ENCODE data around the gene PRSS57.
"Not testable (repeated sequence)": the region's sequence is repeated elsewhere in the genome, so short reads cannot be mapped to it uniquely, and the experiment has no call there.

The PRSS57 gene

DNA sequence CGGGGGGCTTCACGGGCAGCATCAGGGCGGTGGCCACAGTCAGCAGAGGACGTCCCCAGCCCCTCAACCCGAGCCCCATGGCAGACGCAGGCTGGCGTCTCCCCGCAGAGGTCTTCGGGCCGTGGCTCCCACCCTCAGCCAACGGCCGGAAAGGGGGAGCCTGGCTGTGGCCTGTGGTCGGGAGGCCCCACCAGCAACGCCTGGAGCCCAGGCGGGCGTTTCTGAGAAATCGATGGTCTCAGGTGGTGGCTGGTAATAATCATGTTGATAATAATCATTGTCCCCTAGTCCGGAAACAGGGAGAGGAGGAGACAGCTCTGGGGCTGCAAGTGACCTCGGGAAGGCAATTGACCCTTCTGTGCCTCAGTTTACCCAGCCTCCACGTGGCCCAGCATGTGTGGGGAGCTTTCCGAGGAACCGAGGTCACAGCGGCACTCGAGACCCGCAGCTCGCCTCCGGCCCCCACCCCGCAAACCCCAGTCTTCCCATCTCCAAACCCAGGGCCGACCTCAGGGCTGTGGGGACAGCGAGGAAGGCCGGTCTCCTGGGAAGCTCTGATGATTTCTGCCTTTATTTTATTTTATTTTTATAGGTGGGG, at the start of gene PRSS57:
PRSS57 (minus strand) TSS at position 101 of the 598 bp plus-strand sequence; CDS start at position 79, 22 bp downstream.
- DNase-seq = no peak

DNA sequence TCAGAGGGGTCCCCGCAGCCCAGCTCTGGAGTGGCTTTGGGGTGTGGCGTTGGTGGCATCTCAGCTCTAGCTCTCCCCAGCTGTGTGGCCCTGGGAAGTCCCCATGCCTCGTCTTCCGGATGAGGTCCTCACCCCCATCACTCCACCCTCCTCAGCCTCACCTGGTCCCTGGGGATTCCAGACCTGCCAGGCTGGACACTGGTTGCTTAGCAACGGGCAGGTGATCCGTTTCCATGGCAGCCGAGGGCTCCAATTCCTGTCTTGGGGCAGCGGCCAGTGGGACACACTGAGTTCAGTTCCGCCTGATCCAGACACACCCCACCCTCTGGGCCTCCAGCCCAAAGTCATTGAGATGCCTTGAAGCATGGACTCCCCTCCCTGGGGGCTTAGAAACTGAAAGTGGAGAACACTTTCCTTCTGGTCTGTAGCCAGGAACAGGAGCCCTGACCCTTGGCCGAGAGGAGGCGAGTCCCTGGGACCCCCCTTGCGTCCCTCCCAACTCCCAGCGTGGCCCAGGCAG, 48.0 kb upstream of the PRSS57 start:
- DNase-seq = no peak

DNA sequence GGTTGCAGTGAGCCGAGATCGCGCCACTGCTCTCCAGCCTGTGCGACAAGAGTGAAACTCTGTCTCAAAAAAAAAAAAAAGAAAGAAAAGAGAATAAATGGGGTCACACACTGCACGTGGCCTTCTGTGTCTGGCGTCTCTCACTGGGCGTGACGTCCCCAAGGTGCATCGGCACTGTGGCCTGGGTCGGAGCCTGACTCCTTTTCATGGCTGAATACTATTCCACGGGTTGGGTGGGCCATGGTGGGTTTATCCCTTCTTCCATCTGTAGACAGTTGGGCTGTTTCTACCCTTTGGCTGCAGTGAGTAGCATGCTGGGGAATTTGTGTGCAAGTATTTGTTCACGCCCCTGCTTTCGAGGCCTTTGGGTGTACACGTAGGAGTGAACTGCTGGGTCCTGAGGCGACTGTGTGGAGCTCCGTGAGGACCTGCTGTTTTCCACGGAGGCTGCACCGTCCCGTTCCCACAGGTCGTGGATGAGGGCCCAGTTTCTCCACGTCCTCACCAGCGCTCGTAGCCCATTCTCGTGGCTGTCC, 47.4 kb upstream of the PRSS57 start:
- DNase-seq = no peak

DNA sequence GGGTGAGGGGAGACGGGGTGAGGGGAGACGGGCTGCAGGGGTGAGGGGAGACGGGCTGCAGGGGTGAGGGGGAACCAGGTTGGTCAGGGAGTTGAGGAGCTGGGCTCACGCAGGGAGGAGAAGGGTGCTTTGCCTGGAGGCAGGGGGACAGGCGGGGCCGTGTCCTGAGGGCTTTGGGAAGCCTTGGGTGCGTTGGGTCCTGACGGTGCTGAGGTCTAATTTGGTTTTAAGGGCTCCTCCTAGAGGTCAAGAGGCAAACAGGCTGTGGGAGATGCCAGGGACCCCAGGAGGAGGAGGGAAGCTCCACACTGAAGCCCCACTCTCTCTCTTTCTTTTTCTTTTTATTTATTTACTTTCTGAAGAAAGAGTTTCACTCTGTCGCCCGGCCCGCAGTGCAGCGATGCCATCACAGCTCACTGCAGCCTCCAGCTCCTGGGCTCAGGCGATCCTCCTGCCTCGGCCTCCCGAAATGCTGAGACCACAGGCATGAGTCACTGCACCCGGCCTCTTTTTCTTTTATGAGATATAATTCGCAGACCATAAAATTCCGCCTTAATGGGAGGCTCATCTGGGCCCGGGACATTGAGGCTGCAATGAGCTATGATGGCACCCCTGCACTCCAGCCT, 46.4 kb upstream of the PRSS57 start:
- peak in 1 of 2 donors; percentile 25 for DNase-seq

DNA sequence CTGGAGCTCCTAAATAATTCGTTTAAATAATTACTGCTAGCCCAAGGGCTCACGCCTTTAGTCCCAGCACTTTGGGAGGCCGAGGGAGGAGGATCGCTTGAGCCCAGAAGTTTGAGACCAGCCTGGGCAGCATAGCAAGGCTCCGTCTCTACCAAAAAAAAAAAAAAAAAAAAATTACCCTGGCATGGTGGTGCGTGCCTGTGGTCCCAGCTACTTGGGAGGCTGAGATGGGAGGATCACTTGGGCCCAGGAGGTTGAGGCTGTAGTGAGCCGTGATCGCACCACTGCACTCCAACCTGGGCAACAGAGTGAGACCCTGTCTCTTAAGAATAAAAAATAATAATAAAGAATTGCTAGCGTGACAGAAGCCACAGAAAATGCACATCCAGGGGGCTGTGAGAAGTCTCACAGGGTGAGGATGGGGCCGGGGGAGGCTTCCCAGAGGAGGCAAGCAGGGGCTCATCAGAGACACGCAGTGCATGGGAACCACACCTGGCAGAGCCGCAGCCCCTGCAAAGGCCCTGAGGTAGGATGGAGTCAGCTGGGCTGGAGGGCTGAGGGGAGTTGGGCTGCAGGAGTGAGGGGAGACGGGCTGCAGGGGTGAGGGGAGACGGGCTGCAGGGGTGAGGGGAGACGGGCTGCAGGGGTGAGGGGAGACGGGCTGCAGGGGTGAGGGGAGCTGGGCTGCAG, 45.7 kb upstream of the PRSS57 start:
- DNase-seq = not testable (repeated sequence)

DNA sequence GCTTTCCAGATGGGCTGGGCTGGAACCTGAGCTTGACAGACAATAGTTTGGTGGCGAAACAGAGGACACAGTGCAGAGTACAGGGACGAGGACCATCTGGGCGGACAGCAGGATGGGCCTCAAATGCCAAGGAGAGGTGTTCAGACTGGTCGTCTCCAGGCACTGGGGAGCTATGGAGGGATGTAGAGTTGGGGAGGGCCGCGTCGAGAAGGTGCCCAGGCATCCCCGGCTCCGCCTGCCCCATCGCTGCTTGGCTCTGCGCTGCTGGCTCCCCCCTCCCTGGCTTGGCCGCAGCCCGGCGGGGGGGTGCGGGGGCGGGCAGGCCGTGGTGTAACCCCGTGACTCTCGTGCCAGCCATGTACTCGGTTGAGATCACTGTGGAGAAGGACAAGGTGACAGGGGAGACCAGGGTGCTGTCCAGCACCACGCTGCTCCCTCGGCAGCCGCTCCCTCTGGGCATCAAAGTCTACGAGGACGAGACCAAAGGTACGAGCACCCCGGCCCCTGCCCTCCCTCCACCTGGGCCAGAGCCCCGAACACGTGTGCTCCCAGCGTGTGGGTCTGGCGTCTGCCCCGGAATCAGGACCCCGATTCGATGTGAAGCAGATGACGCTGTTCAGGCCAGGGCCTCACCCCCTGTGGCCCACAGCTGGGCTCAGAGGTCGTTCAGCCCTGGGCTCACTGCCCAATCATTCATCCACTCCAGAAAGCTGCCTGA, 44.9 kb upstream of the PRSS57 start:
- DNase-seq = no peak

DNA sequence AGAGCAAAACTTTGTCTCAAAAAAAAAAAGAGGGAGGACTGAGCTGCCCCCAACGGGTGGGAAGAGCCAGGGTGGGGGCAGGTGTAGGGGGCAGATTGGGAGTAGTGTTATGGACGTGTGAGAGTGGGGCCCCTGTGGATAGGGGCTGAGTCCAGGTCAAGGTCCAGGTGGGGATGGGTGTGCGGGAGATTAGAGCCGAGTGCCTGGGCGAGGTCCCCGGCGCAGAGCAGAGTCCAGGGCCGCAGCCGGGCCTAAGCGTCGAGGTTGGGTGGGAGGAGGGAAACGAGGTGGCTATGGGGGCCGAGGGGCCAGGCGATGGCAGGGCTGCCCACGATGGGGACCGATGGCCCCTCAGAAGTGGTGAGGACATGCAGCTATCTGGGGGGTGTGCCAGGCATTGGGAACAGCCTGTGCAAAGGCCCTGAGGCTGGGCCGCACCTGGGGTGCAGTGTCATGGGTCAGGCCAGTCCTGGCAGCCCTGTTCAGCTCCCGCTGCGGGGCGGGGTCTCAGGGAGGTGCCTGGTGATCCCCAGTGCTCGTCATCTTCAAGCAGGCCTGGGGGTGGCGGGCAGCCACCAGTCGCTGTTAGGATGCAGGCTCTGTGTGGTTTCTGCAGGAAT, 43.4 kb upstream of the PRSS57 start:
- no peak for DNase-seq

DNA sequence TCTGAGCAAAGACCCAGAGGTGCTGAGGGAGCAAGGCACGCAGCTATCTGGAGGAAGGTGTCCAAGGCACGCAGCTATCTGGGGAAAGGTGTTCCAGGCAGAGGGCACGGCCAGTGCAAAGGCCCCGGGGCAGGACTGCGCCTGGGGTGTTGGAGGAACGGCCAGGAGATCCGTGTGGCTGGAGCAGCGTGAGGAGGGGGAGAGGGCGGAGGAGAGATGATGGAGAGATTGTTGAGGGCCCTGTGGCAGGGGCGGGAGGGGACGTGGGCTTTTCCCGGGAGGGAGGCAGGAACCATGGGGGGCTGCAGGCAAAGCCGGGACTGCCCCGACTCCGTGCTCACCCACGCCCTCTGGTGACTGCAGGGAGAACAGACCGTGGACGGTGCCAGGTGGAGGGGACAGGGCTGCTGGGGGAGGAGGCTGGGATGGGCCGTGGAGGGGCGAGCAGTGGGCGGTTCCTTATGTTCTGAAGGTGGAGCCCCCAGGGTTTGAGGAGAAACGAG, 42.4 kb upstream of the PRSS57 start:
- DNase-seq = peak; percentile 53 to 56

DNA sequence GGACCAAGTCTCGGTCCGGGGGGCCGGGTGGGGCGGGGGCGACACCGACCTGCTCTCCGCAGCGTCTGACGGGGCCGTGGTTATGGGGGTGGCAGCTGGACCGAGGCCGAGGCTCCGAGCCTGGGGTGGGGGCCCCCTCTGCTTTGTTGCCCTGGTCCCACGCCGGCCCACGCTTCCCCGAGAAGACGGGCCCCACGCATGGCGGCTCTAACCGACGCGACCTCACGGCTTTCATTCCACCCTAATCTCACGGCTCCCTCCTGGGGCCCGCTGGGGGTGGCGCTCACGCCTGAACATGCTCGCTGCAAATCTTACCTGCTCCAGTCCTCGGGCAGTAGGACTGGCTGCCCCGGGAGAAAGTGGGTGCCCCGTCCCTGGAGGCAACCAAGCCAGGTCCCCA, 40.9 kb upstream of the PRSS57 start:
- DNase-seq = no peak

DNA sequence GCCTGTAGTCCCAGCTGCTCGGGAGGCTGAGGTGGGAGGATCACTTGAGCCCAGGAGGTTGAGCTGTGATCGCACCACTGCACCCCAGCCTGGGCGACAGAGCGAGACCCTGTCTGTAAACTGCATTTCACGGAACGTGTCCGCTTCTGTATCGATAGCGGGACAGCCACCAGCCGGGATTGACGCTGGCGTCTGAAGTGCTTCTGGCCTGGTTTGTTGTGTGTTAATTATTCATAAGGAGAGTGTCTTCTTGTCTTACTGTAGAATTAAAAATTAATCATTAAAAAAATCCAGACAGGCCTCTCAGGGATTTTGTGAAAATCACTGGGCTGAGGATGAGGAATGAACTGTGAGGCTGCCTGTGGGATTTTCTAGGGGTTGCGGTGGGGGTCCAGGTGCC, 39.5 kb upstream of the PRSS57 start:
- DNase-seq = no peak

DNA sequence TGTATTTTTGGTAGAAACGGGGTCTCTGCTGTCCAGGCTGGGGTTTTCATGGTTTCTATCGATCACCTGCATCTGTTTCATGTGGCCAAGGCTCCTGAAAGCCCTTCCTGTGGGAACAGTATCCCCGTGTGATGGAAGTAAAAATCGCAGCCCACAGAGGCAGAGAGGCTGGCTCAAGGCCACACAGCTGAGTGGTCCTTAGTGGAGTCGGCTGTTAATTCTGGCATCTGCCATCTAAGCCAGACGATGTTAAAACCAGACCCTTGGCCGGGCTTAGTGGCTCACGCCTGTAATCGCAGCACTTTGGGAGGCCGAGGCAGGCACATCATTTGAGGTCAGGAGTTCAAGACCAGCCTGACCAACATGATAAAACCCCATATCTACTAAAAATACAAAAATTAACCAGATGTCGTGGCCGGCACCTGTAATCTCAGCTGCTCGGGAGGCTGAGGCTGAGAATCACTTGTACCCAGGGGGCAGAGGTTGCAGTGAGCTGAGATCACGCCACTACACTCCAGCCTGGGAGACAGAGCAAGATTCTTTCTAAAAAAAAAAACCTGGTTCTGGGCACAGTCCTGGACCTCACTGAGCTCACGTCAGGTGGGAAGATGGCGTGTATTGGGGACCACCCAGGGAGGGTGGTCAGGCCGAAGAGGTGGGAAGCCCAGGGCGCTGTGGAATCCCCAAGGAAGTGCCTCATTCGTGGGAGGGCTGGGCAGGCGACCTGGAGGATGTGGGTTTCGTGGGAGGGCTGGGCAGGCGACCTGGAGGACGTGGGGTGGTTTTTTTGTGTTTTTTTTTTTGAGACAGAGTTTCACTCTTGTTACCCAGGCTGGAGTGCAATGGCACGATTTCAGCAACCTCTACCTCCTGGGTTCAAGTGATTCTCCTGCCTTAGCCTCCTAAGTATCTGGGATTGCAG, 37.2 kb upstream of the PRSS57 start:
- no peak for DNase-seq

DNA sequence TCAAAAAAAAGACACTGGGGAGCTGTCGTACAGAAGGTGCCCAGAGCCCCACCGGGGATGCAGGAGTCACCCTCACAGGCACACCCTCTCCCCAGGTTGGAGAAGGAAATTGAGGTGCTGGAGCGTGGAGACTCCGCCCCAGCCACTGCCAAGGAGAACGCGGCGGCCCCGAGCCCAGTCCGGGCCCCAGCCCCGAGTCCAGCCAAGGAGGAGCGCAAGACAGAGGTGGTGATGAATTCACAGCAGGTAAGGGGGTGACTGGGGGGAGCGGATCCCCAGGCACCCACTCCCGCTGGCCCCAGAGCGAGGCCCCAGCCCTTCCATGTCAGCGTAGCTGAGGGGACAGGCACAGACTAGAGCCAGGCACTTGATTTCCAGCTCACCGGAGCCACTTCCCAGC, 35.7 kb upstream of the PRSS57 start:
- no peak for DNase-seq

DNA sequence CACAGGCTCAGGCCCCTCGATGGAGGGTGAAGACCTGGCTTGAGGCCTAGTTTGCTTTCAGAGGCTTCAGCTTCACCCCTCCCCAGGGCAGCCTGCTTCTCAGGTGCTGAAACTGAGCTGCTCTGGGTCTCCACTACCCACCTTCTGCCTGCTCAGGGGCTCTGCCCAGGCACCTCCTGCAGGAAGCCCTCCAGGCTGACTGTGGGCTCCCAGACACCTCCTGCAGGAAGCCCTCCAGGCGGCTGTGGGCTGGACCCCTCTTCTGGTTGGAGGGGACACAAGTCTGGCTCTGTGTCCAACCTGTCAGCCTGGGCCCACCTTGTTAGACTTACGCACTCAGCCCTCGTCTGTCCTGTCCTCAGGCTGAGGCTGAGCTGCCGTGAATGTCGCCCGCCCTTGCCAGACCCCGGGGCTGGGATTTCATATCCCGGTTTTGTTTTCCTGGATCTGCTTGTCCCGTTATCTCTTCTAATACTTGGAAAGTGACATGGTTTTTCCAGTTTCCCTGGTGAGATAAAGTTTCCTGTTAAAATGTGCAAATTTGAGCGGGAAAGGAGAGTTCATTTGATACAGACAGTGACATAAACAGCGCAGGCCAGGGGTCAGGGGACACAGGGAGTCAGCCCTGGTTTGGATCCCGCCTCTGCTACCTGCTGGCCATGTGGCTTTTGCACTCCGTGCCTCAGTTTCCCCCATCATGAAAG, 34.9 kb upstream of the PRSS57 start:
- no peak for DNase-seq

DNA sequence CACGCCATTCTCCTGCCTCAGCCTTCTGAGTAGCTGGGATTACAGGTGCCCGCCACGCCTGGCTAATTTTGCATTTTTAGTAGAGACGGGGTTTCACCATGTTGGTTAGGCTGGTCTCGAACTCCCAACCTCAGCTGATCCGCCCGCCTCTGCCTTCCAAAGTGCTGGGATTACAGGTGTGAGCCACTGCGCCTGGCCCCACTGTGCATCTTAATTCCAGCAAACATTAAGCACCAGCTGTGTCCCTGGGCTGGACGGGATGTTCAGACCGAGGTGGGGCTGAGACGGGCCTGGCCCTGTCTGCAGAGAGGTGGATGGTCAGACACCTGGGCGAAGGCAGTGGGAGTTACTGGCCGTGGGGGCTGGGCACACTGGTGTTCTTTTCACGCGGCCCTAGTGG, 34.3 kb upstream of the PRSS57 start:
- DNase-seq = not testable (repeated sequence)

DNA sequence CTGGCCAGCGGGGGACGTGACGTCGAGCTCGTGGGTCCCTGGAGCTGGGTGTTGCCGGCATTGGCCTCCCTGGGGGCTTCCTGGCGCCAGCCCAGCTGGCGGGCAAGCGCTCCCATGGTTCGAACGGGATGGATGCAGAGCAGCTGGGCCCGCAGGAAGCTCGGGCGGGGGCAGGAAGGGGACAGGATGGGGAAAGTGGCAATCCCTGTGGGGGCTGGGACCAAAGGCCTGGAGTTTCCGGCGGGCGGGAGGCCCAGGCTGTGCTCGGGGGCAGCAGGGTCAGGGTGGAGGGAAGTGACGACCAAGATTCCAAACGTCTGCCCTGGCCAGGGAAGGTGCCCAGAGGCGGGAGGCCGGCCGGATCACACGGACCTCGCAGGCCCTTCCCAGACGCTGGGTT, 32.8 kb upstream of the PRSS57 start:
- DNase-seq = no peak

DNA sequence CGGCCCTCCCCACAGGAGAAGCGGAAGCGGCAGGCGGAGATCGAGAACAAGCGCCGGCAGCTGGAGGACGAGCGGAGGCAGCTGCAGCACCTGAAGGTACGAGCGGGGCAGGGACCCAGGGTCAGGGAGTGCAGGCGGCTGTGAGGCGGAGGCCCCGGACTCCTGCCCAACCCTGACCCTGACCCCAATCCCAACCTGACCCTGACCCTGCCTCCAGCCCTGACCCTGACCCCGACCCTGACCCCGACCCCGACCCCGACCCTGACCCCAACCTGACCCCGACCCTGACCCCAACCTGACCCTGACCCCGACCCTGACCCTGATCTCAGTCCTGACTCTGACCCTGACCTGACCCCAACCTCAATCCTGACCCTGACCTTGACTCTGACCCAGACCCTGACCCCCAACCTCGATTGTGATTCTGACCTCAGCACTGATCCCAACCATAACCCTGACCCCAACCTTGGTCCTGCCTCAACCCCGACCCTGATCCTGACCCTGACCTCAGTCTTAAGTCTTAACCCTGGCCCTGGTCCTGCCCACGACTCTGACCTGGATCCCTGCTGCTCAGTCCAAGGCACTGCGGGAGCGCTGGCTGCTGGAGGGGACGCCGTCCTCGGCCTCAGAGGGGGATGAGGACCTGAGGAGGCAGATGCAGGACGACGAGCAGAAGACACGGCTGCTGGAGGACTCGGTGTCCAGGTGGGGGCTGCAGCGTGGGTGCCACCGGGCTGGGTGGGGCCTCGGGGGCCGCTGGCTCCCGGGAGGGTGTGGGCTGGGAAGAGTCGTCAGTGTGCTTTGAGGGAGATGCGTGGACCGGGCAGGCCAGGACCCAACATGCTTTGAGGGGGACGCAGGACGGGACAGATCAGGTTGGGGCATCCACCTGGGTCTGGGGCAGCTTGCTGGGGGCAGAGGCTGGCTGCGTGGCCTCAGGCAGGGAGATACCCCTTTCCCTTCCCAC, 32.0 kb upstream of the PRSS57 start:
- DNase-seq = no peak

DNA sequence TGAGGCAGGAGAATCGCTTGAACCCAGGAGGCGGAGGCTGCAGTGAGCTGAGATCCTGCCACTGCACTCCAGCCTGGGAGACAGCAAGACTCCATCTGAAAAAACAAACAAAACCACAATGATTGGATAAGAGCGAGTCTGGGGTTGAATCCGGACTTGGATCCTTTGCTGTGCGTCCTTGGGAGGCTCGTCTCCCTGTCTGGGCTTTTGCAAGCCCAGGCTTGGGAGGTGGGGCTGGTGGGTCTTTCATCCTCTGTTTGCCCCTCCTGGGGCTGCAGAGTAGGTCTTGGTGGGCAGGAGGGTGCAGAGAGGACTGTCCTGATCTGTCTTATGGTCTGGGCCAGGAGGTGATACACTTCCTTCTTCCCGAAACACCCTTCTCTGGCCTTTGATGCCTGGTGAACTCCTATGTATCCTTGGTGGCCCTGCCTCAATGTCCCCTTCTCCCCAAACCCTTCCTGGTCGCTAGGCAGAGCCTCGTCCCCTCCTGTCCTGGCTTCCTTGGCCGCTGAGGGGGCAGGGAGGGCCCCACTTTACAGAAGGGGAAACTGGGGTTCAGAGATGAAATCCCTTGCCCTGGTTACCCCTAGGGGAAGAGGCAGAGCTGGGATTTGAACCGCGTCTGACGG, 30.3 kb upstream of the PRSS57 start:
- no peak for DNase-seq

DNA sequence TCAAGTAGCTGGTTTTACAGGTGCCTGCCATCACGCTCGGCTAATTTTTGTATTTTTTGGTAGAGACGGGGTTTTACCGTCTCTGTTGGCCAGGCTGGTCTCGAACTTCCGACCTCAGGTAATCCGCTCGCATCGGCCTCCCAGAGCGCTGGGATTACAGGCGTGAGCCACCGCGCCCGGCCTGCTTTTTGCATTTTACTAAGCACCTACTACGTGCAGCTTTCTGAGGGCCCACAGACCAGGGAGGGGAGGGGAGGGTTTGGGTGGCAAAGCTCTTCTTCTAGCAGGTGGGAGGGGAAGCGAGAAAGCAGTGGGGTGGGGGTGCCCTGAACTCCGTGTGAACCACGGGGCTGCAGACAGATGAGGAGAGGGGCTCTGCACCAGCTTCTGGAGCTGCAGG, 28.5 kb upstream of the PRSS57 start:
- no peak for DNase-seq

DNA sequence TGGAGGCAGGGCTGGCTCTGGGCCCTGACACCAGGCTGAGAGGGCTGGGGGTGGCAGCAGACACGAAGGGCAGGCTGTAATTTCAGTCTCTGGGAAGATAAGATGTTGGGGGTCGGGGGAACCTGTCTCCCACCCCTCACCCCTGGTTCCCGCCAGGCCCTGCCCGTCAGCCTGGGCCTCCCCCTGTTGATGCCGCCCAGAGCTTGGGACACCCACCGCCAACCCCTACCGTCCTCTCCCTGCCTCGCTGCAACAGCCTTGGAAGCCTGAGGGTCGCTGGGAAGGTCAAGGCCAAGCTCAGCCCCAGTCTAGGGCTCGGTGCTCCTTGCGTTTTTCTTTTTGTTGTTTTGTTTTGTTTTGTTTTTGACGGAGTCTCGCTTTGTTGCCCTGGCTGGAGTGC, 28.0 kb upstream of the PRSS57 start:
- DNase-seq = no peak
